Thymus (tissue), 11 donors: Measurements from ENCODE around the gene PEA15. TPM values are rescaled to one million over a fixed set of nuclear protein-coding genes. Genes with fewer than 3 reads are reported as not detected.

Experiments
- DNase-seq, 9 donors: peaks; one replicate each; pipeline ENCODE4 v3.0.0-alpha.2; 2013; ENCODE audit warnings: low spot score in 9 of 9, low read depth in 6 of 9, missing footprints in 1 of 9
- H3K27ac ChIP-seq, 2 donors: one replicate each; pipeline ENCODE4 v1.5.1; 2013; ENCODE audit warnings: control low read depth in 1 of 2, low read depth in 1 of 2, low read length in 1 of 2, mild to moderate bottlenecking in 1 of 2, moderate library complexity in 1 of 2
- H3K27me3 ChIP-seq, 2 donors: one replicate each; pipeline ENCODE4 v1.5.1; 2013; ENCODE audit warnings: low read length in 1 of 2; ENCODE audit not compliant: control insufficient read depth in 2 of 2, insufficient read depth in 1 of 2
- H3K36me3 ChIP-seq, 2 donors: one replicate each; pipeline ENCODE4 v1.5.1; 2013; ENCODE audit warnings: low read length in 1 of 2, mild to moderate bottlenecking in 1 of 2, moderate library complexity in 1 of 2; ENCODE audit not compliant: control insufficient read depth in 2 of 2, insufficient read depth in 2 of 2
- H3K4me1 ChIP-seq, 2 donors: one replicate each; pipeline ENCODE4 v1.5.1; 2013; ENCODE audit warnings: low read length in 2 of 2; ENCODE audit not compliant: control insufficient read depth in 2 of 2, insufficient read depth in 2 of 2
- H3K4me3 ChIP-seq, 2 donors: one replicate each; pipeline ENCODE4 v1.5.1; 2013; ENCODE audit warnings: low read length in 2 of 2, control low read depth in 1 of 2, mild to moderate bottlenecking in 1 of 2
- H3K9me3 ChIP-seq, 2 donors: one replicate each; pipeline ENCODE4 v1.5.1; 2013; ENCODE audit warnings: low read length in 1 of 2, mild to moderate bottlenecking in 1 of 2; ENCODE audit not compliant: control insufficient read depth in 2 of 2, insufficient read depth in 1 of 2
- WGBS: extraction: QIAGEN DNeasy Blood & Tissue Kit; methylation state at CpG from one replicate; pipeline ENCODE4 v1.1.7; 2013; 5-methylcytosine and 5-hydroxymethylcytosine counted together
- polyA plus RNA-seq: library from polyadenylated mRNA; stranded (reverse); fragments of 200-250 nt; gene quantifications from one replicate; pipeline ENCODE4 v1.2.3, GENCODE V29; 2013
- total RNA-seq: library from RNA; stranded (reverse); fragments of 120-200 nt; gene quantifications from one replicate; pipeline ENCODE4 v1.2.4, GENCODE V29; 2013
- donor health status: healthy.

Gene PEA15
- total and polyA plus RNA-seq, 2 donors: 25.9 to 77.3 TPM

DNA sequence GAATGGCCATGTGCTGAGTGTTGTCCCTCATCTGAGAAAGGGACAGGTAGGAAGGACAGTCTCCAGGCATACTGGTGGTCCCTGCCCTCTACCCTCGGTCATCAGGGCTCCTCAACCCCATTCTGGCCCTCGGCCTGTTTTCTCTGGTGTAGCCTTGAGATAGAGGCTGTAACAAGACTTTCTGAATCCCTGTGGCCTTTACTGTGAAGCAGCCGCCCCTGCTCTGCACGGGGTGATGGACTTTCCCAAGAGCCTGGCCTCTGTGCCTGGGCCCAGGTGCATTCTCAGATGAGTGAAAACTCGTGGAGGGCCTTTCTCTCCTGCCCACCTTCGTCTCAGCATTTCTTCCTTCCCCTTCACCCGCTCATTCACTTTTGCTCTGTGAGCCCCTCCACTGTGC lies 17.8 kb upstream of the PEA15 start:
- H3K4me3 ChIP-seq: no peak overlapping the region
- no peaks in the 10 kb centered on the region for H3K4me1 ChIP-seq
- H3K36me3 ChIP-seq: no peaks in the 10 kb centered on the region
- H3K9me3 ChIP-seq: no peaks in the 10 kb centered on the region
- H3K27ac ChIP-seq: no peak overlapping the region
- H3K27me3 ChIP-seq: no peaks in the 10 kb centered on the region
- WGBS: 92% methylated on average over 7 of the region's 7 CpGs
- no peak for DNase-seq

DNA sequence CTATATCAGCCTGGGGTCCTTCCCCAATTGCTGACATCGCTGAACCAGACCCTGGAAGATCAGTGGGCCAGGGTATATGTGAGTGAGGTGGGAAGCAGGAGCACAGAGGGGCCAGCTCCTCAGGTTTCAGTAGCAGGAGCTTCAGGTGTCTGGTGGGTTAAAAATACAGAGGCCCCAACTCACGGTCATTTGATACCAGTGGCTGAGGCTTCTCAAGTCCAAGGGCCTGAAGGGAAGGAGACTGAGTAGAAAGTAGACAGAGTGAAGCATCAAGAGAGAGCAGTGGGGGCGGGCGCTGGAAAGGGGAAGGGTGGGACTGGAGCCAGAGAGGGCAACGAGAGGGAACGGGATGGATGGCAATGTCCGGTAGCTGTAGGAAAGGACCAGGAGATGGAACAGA lies 16.8 kb upstream of the PEA15 start:
- no peak for DNase-seq
- Histone ChIP-seq H3K27ac (no peak overlapping the region), H3K36me3 (no peaks in the 10 kb centered on the region), H3K9me3 (no peaks in the 10 kb centered on the region), H3K4me1 (peaks cover 0 to 2% of the 10 kb centered on the region in 2 donors), H3K27me3 (no peaks in the 10 kb centered on the region), H3K4me3 (no peak overlapping the region)
- WGBS: 92% methylated on average over 7 of the region's 7 CpGs

DNA sequence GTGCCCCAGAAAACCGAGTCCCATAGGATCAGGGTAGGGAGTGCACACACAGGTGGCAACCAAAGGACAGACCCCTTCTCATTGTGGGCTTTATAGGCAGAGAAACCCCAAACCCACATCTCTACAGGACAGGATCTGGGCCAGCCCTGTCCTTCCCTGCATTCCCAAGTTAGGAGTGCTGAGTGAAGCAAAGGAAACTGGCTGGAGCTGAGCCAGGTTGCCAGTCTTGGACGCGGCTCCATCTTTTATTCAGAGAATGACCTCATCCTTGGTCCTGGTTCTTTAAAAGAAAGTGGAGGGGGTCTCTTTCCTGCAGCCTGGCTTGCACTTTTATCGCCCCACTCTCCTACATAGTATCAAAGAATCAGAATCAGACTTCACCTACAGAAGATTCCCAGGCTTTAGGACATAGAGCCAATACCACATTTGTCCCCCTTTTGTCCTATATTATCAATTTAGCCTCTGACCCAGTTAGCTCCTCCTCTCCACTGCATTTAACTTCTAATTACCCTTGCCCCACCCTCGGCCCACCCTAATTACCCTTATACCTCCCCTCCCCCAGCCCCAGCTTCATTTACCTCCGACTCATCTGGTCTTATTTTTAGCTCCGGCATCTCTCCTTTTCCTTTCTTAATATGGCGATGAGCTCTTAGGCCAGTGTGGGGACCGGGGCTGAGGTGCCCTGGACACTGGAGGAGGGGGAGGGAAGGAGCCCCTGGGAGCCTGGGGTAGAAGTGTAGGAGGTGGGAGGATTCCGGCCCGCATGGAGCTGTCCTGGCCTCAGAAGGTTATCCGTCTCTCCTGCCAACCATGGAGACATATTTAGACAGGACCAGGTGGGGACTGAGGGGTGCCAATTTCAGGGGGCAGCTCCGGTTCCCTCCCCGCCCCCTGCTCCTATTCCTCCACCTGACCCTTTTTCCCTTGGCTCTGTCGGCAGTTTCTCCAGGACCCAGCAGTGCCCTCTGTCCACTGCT lies 15.2 kb upstream of the PEA15 start, which contains the start of gene CASQ1:
Gene CASQ1 (plus strand): TSS at position 927 of the 977 bp plus-strand sequence. CDS start 177 bp downstream, outside the sequence.
- Histone ChIP-seq H3K4me3 (no peak within 1 kb of the TSS), H3K9me3 (no peaks in the 10 kb centered on the region), H3K27ac (no peak within 1 kb of the TSS), H3K27me3 (no peaks in the 10 kb centered on the region), H3K4me1 (peaks cover 0 to 3% of the 10 kb centered on the region in 2 donors), H3K36me3 (no peaks in the 10 kb centered on the region)
- 93% methylated on average over 15 of the region's 15 CpGs for WGBS
- DNase-seq: no peak

DNA sequence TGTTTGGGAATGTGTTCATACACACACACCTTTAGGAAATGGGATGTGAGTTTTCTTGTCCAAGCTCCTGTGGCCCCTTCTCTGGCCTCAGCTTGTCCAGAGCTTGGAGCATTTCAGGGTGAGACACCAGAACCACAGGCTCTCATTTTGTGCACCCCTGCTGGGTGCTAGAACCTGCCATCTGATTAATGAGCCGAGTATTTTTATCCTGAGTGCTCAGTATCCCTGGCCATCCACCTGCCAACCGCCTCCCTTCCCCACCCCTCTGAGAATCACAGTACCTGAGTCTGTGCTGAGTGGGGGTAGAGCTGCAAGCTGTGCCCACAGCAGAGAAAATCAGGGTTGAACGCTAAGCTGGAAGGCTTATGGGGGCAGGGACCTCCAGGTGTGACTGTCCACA lies 13.4 kb upstream of the PEA15 start:
- H3K4me1 ChIP-seq: peaks cover 0 to 3% of the 10 kb centered on the region in 2 donors
- H3K27ac ChIP-seq: peak overlapping the region in 1 of 2 donors; percentile 3
- no peaks in the 10 kb centered on the region for H3K9me3 ChIP-seq
- H3K4me3 ChIP-seq: no peak overlapping the region
- WGBS: 98% methylated on average over 3 of the region's 3 CpGs
- H3K27me3 ChIP-seq: no peaks in the 10 kb centered on the region
- H3K36me3 ChIP-seq: no peaks in the 10 kb centered on the region
- DNase-seq: no peak

DNA sequence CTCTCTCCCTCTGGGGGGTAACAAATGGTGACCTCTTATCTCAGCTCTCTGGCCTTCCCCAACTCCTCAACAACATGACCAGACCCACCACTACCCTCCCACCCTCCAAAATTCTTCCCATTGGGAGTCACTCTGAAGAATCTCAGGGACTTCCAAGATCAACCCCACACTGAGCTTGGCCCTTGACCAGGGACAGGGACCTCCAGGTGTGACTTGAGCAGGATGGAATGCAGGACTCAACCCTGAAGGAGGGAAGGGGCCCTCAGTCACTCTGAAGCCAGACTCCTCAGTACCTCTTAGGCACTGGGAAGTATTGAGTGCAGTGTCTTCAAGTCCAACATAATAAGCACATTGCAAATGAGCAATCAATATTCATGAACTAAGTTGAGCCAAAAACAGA lies 12.9 kb upstream of the PEA15 start:
- H3K4me1 ChIP-seq: peaks cover 0 to 3% of the 10 kb centered on the region in 2 donors

DNA sequence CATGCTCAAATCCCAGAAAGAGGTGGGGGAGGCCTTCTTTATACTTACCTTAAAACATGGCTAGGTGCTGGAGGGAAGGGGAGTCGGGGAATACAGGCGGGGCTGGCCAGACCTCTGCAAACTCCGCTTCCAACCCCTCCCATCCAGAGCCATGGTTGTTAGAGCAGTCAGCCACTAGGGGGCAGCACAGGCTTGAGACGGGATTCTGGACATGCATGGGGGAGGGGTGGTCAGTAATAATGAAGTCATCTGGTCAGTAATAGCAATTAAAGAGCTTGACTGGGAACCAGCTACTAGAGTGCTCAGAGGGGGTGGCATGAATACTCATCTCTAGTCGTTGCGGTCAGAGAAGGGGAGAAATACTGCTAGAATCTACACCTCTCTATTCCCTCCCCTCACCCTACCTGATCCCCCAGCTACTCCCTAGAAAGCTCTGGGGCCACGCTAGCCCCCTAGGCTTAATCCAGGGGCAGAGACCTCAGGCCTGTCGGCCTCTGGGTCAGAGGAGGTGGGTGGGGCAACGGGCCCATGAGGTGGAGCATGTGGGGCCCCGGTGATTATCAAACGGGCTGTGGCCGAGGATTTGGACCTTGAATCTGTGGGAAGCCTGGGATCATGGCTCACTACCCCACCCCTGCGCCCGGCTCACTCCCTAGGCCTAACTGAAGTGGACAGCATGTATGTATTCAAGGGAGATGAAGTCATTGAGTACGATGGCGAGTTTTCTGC lies 11.9 kb upstream of the PEA15 start:
- DNase-seq: peak in 8 of 9 donors; percentile 38 to 74 (median 58)
- WGBS: 44% methylated on average over 16 of the region's 16 CpGs

More for the DNA sequence above, 12.9 kb upstream of the PEA15 start:
- H3K4me3 ChIP-seq: no peak overlapping the region
- H3K9me3 ChIP-seq: no peaks in the 10 kb centered on the region
- H3K27ac ChIP-seq: peak overlapping the region in 1 of 2 donors; percentile 3
- H3K27me3 ChIP-seq: no peaks in the 10 kb centered on the region
- no peaks in the 10 kb centered on the region for H3K36me3 ChIP-seq
- no peak for DNase-seq

DNA sequence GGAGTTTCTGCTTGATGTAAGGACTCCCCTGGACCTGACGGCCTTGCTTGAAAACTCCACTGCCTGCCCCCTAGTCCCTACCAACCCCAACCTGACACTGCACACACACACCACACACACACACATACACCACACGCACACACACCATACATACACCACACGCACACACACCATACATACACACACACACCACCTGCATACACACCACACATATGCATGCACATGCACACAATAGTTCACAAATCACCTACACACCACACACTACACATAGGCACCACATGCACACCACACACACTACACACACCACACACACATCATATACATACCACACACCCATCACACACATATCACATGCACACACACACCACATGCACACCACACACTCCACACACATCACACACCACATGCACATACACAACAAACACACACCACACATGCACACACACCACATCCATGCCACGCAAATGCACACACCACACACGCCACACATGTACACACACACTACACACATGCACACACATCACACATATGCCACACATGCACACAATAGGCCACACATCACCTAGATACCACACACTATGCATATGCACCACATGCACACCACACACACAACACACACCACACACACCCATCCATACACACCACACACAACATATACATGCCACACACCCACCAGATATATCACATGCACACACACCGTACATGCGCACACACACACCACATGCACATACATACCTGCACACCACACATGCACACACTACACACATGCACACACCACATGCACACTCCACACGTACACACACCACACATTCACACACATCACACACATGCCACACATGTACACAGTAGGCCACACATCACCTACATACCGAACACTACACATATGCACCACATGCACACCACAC lies 11.1 kb upstream of the PEA15 start:
- H3K4me3 ChIP-seq: no peak overlapping the region
- DNase-seq: no peak
- WGBS: 96% methylated on average over 9 of the region's 9 CpGs
- no peak overlapping the region for H3K27ac ChIP-seq
- no peaks in the 10 kb centered on the region for H3K27me3 ChIP-seq
- no peaks in the 10 kb centered on the region for H3K9me3 ChIP-seq
- H3K4me1 ChIP-seq: peaks cover 0 to 3% of the 10 kb centered on the region in 2 donors
- no peaks in the 10 kb centered on the region for H3K36me3 ChIP-seq

More for the DNA sequence above, 11.9 kb upstream of the PEA15 start:
- H3K27me3 ChIP-seq: no peaks in the 10 kb centered on the region
- H3K9me3 ChIP-seq: no peaks in the 10 kb centered on the region
- no peak overlapping the region for H3K4me3 ChIP-seq
- H3K4me1 ChIP-seq: peaks cover 0 to 3% of the 10 kb centered on the region in 2 donors
- H3K27ac ChIP-seq: no peak overlapping the region
- no peaks in the 10 kb centered on the region for H3K36me3 ChIP-seq

DNA sequence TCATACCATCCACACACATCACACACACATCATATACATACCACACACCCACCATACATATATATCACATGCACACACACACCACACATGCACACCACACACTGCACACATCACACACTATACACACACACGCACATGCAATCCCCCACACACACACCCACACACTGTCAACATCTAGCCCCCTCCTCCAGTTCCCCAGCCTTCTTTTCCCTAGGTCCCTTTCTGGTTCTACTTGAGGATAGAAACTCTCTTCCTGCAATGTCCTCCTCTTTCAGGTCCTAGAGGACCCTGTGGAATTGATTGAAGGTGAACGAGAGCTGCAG lies 10.5 kb upstream of the PEA15 start:
- peaks cover 0 to 3% of the 10 kb centered on the region in 2 donors for H3K4me1 ChIP-seq
- no peak overlapping the region for H3K4me3 ChIP-seq
- no peaks in the 10 kb centered on the region for H3K36me3 ChIP-seq
- H3K9me3 ChIP-seq: no peaks in the 10 kb centered on the region
- DNase-seq: no peak
- H3K27ac ChIP-seq: no peak overlapping the region
- 91% methylated on average over 2 of the region's 2 CpGs for WGBS
- H3K27me3 ChIP-seq: no peaks in the 10 kb centered on the region
